ENCODE results near the gene ZSCAN1.
A peak's percentile ranks its signal among the peaks of the same experiment; 100 is the strongest.
"Not testable (repeated sequence)": the region's sequence is repeated elsewhere in the genome, so short reads cannot be mapped to it uniquely, and the experiment has no call there.

ZSCAN1 gene, protein sequence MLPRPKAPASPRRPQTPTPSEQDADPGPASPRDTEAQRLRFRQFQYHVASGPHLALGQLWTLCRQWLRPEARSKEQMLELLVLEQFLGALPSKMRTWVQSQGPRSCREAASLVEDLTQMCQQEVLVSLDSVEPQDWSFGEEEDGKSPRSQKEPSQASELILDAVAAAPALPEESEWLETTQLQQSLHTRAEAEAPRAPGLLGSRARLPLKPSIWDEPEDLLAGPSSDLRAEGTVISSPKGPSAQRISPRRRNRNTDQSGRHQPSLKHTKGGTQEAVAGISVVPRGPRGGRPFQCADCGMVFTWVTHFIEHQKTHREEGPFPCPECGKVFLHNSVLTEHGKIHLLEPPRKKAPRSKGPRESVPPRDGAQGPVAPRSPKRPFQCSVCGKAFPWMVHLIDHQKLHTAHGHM

DNA sequence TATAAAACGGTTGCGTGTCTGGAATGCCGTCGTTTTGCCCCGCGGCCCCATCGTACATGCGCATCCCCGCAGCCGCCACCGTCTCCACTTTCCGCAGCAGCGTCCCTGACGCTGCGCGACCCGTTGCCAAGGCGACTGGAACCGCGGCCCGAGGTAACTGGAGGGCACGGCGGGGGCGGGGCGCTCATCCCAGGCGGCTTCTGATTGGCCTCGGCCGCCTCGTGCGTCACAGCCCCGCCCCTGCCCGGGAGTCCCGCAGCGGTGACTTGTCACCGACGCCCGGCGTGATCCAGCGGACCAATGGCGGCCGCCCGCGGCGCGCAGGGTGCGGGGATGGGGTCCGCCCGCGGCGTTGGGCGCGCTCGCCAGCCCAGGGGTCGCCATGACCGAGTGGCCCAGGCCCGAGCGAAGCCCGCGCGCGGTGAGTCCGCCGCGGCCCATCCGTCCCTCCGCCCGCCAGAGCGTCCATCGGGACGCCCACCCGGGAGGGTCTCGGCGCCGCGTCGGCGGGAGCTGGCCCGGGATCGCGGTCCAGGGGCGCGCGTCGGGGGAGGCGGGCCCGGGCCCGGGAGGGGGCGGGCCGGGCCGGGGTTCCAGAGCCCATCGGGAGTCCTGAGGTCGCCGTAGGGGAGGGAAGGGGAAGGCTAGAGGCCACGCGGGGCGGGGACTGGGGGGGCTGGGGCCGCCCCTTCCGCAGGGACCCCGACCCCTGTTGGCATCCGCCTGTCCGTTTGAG, at the start of gene ZSCAN1:
ZSCAN1 (plus strand) TSS at position 285 of the 736 bp plus-strand sequence. CDS start 3,812 bp downstream, outside the sequence.
- peak; percentile 94 for DNase-seq (ENCODE audit: low spot score)

DNA sequence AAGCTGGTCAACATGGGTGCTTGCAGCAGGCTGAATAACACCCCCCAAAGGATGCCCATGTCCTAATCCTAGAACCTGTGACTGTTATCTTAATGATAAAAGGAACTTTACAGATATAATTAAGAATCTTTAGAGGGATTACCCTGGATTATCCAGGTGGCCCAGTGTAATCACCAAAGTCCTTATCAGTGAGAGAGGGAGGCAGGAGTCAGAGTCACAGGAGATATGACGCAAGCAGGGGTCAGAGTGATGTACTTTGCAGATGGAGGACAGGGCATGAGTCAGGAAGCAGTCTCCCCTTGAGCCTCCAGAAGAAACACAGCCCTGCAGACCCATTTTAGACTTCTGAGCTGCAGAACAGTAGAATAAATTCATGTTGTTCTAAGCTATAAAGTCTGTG, 41.0 kb upstream of the ZSCAN1 start:
- DNase-seq (ENCODE audit: low spot score) = no peak

DNA sequence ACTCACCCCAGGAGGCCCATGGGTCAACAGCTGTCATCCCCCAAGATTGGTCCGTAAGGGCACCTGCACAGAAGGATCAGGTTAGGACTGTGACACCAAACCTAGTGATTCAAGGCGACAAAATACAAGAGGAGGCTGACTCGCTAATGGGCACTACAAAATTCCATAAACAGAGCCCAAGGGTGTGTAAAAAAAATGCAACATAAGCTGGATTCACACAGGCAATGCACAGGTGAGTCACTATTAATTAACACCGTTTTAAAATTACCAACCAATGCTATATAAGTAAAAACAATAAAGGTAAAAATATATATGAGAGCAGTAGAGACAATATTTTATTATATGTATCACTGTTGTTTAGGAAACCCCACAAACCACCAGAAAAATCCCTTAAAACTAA, 33.1 kb upstream of the ZSCAN1 start:
- DNase-seq (ENCODE audit: low spot score) = no peak

DNA sequence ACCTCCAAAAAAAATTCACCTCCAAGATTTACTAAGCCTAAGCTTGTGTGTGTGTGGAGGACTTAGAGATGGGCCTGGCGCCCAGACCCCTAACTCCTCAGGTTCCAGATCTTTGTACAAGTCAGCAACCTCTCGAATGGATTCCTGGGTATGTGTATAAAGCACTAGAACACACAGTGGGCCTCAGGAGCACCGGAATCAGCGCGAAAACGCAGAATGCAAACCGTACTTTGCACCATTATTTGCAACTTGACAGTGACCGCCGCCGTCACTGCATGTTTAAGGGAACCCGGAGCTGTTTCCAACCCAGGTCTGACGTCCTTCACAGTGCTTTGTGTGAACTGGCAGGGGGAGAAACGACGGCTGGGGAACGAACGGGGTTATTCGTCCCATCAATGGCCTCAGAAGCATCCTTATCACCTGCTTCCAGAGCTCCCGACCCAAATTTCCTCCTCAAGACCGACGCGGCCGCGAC, 31.9 kb upstream of the ZSCAN1 start:
- DNase-seq (ENCODE audit: low spot score) = peak; percentile 17

DNA sequence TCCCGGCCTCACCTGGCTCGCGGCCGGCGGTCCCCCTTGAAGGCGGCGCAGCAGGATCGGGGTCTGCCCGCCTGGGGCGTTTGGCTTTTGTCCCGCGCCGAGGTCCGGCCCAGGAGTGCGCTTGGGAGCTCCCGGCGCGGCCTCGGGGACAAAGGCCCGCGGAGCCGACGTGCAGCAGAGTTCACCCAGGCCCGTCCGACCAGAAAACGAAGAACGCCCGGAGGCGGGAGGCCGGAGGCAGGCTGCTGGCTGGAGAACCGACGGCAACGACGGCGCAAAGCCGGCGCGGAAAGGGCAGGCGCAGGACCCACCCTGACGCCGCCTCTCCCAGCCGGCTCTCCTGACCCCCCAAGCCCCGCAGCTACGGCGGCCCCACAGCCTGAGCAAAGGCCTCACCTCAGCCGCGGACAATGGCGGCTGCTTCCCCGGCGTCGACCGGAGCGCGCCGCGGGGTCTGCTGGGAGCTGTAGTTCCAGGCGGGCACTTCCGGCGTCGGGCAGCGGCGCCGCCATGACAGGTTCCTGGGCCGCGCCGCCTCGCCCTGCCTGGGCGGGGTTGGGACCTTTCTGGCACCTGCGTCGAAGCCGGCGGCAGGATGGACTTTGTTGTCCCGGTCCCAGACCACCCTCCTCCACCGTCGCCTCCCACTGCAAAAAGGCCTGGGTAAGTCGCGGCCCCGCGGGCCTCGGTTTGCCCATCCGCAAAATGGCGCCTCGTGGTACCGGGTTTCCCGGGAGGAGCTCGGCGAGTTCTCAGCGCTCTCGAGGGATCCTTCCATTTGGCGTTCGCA, 31.2 kb upstream of the ZSCAN1 start, which contains the start of gene ZNF606:
ZNF606 (minus strand) TSS at position 437 of the 790 bp plus-strand sequence. CDS start 1,501 bp downstream, outside the sequence.
- peak; percentile 81 for DNase-seq (ENCODE audit: low spot score)

DNA sequence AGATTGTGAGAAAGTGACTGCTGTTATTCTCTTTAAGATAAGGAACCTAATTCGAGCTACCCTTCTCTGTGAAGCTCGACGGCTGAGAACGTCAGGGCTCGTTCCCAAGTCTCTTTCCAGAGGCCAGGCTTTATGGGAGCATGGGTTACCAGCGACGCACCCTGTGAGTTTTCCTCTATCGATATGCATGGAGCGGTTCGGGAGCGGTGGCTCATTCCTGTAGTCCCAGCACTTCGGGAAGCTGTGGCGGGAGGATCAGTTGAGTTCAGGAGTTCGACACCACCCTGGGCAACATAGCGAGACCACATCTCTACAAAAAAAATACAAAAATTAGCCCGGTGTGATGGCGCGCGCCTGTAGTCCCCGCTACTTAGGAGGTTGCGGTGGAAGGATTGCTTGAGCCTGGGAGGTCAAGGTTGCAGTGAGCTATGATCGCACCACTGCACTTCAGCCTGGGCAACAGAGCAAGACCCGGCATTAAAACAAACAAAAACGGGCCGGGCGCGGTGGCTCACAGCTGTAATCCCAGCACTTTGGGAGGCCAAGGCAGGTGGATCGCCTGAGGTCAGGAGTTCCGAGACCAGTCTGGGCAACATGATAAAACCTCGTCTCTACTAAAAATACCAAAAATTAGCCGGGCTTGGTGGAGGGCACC, 30.5 kb upstream of the ZSCAN1 start:
- peak; percentile 8 for DNase-seq (ENCODE audit: low spot score)

DNA sequence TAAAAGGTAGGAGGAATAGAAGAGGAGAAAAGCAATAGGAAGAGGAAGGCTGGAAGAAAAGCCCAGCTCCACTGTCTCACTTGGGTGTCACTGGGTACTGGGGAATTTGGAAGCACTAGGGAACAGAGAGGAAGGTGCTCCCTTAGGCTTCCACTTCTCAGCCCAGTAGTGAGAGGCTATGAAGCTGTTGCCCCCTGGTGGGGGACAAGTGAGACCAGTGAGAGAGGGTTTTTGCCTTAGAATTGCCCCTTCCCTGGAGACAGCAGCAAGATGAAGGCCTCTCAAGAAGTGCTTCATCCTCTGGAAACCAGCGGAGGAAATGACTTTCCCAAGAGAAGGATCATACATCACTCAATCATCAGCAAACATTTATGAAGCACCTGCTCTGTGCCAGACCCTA, 26.5 kb upstream of the ZSCAN1 start:
- DNase-seq (ENCODE audit: low spot score) = no peak

DNA sequence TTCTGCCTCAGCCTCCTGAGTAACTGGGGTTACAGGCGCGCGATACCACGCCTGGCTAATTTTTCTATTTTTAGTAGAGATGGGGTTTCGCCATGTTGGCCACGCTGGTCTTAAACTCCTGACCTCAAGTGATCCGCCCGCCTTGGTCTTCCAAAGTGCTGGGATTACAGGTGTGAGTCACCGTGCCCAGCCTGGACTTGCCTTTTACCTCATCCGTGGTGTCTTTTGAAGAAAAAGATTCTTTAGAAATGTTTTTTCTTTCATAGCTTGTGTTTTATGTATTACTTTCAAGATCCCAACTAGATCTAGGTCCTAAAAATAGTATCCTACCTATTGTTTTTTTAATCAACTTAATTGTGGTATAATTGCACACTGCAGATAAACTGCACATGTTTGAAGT, 24.9 kb upstream of the ZSCAN1 start:
- DNase-seq (ENCODE audit: low spot score) = not testable (repeated sequence)

DNA sequence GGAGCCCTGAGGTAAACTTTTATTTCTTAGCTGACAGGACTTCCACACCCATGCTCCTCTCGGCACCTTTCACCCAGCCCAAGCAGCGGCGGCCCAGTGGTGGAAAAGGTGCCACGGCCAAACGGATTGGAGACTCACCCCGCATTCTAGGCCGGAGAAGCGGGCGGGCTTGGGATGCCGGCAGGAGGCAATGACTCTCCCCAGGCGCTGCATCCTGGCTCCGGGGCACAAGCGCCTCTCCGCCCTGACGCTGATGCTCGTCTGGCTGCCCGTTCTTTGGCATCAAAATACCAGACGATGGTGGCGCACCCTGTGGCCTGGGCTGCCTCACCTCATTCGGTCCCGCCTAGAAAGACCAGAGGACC, 24.5 kb upstream of the ZSCAN1 start:
- DNase-seq (ENCODE audit: low spot score) = no peak

DNA sequence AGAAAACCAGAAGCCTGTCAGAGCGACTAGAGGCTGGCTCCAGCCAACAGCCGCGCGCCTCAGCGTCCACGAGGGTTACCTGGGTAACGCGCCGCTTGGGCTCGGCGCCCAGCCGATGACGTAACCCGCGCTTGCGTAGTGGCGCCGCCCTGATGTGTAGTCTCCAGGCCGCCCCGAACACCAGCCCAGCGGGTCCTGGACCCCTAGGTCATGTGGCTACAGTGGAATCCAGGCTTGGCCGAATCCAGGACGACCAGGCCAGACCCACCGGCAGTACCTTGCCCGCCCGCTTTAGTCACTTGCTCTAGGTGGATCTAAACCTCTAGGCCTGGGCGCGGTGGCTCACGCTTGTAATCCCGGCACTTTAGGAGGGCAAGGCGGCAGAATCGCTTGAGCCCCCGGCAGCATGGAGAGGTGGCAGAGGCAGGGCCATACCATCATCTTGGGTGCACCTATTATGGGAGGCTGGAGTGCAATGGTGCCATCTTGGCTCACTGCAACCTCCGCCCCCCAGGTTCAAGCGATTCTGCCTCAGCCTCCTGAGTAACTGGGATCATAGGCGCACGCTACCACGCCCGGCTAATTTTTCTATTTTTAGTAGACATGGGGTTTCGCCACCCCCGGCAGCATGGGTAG, 24.0 kb upstream of the ZSCAN1 start:
- peak; percentile 86 for DNase-seq (ENCODE audit: low spot score)

DNA sequence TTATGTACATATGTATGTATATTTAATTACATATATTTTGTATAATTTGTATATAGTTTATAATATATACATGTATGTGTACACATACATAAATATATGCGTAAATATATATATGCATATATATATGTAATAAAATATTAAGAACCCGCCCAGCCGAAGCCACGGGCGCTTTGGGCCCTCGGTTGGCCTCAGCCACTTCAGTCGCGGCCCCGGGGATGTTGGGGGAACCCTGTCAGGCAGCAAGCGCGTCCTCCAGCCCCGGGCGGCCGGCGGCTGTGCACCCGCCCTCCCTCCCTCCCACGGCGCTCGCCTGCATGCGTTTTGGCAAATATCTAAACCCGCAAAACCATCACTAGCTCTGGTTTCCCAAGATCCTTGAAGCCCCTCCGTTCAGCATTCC, 23.3 kb upstream of the ZSCAN1 start:
- DNase-seq (ENCODE audit: low spot score) = no peak

DNA sequence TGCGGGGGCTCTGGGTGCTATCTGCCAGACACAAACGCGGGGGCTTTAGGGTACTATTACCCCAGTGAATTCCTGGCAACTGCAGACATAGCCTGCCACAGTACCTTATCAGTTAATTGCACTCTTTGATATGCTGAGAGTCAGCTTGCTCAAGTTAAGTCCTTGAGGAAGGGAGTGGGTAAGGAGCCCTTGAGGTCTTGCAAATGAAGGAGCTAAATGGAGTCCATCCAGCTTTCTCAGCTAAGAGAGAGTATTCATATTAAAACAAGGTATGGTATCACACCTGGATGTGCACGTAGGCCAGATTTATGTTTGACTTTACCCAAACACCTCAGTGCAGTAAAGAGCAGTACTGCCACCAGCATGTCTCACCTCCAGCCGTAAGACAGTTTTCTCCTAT, 19.7 kb upstream of the ZSCAN1 start:
- DNase-seq (ENCODE audit: low spot score) = no peak

DNA sequence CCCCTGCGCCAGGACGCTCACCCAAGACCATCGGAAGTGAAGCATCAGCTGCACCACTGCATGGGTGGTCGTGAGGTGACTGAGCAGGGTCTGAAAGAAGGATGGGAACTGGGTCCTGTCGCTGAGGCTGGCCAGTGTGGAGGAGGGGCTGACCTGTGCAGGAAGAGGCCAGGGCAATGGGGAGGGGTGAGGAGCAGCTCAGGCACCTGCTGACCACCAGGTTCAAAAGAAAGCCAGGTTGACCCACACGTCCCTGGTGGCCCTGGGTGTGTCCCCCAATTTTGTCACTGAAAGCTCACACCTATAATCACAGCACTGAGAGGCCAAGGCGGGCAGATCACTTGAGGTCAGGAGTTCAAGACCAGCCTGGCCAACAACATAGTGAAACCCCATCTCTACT, 13.7 kb upstream of the ZSCAN1 start:
- DNase-seq (ENCODE audit: low spot score) = no peak

DNA sequence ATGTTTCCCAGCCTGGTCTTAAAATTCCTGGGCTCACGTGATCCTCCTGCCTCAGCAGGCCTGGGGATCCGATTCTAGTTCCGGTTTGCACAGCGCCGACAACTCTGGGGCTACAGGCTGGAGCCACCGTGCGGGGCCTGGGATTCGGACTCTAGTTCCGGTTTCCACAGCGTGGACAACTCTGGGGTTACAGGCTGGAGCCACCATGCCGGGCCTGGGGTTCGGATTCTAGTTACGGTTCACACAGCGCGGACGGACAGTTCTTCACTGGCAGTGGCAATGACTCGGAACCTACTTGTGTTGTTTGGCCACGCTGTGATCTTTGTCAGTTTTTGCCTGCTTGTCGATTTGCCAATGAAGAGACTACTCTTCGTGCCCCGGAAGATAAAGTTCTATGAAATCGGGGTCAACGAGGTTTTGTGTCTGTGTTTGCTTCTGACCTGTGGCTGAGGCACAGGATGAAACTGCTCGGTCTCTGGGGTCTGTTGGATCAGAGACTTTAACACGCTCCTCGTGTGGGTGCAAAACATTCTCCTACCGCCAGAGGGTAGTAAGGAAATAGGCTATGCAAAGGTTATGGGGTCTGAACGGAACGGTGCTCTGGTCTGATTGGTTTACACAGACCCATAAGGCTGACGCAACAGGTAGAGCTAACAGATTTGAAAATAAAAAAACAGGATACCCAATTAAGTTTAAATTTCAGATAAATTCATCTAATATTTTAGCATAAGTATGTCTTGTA, 12.1 kb upstream of the ZSCAN1 start:
- peak; percentile 82 for DNase-seq (ENCODE audit: low spot score)

DNA sequence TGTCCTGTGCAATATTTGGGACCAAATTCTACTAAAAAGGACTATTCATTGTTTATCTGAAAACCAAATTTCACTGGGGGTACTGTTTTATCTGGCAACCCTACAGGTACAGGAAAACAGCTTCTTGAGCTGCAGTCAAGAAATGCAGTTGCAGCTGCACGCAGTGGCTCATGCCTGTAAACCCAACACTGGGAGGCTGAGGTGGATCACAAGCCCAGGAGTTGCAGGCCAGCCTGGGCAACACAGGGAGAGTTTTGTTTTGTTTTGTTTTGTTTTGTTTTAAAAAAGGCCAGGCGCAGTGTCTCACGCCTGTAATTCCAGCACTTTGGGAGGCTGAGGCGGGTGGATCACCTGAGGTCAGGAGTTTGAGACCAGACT, 11.6 kb upstream of the ZSCAN1 start:
- DNase-seq (ENCODE audit: low spot score) = no peak

DNA sequence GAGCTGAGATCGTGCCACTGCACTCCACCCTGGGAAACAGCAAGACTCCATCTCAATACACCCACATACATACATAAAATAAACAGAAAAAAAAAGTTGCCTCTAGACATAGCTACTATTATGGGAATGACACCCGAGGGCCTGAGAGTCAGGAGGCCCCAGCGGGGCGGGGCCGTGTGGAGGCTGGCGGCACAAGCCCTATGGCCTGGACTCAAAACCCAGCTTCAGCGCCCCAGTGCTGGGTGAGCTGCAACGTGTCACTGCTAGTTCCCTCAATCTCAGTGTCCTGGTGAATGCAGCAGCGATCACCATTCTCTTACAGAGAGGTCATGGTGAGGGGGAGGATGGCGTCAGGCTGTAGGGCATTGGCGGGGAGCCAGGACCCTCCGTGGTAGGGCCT, 9.2 kb upstream of the ZSCAN1 start:
- no peak for DNase-seq (ENCODE audit: low spot score)

DNA sequence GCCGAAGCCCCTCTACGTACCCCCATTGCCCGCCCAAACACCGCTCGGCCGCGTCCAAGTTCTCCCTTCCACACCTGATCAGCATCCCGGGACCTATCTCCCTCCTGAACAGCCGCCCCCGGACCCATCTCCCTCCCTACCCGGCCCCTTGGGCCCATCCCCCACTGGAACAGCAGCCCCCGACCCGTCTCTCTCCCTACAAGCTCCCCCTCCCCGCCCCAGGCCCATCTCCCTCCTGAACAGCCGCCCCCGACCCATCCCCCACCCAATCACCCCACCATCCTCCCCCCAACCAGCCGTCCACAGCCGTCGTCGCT, 610 bp downstream of the ZSCAN1 start:
- DNase-seq (ENCODE audit: low spot score) = no peak

DNA sequence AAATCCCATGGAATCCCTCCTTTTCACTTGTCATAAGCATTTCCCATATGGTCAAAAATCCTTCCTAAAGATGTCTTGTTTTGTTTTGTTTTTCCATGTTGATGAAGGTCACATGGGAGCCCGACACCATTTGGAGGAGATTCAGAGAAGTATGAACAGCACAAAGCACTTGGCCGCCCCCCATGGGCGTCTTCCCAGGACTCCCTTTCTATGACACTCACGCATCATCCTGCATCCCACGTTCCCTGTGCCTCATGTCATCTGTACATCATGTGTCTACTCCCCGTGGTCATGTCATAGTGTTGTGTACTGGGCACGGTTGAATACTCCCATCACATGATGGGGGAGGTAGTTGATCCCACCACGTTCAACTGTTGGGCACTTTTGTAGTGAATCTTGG, 2.0 kb downstream of the ZSCAN1 start:
- DNase-seq (ENCODE audit: low spot score) = no peak

DNA sequence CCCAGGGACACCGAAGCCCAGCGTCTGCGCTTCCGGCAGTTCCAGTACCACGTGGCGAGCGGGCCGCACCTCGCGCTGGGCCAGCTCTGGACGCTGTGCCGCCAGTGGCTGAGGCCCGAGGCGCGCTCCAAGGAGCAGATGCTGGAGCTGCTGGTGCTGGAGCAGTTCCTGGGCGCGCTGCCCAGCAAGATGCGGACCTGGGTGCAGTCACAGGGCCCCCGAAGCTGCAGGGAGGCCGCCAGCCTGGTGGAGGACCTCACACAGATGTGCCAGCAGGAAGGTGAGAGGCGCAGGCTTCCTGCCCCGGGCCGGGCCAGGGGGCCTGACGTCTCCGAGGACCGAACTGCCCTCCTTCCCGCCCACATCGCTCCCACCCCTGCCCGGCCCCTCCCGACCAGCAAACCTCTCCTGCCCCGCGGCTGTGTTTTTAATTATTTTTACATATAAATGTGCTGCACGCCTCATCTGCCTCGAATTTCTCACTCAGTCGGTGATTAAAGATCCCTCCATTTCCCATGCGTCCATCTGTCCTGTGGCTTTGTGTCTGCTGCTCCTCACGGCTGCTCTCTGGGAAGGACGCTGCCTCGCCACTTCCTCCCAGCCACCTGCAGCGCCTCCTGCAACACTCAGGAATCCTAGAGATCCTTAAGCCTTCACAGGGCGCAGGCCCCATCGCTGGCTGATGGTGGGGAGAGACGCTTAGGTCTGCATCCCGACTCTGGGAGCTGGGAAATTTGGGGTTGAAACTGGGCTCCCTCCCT, 4.3 kb downstream of the ZSCAN1 start:
- DNase-seq (ENCODE audit: low spot score) = peak; percentile 43

DNA sequence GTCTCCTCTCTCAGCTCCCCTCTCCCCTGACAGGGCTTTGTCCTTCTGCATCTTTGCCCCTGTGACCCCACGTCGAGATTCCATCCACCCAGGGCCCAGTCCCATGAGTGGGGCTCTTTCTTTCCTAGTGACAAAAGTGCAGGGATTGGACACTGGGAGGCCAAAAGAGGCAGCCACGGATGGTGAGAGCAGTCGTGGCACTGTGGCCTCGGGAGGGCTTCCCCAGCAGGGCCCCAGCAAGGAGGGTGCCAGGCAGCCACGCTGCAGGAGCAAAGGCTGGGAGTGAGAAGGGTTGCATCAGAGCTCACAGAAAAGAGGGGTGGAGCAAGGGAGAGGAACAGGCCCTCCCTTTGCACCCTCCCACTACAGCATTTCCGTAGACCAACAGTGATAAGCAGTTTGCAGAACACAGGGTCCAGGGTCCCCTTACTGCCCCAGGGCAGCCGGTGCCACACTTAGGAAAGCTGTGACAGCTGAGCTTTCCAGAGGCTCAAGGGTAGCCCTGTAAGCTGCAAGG, 4.9 kb downstream of the ZSCAN1 start:
- no peak for DNase-seq (ENCODE audit: low spot score)
